Keratinocyte (primary cell): ENCODE data around the gene ST8SIA5. TPM values are rescaled to one million over a fixed set of nuclear protein-coding genes. Genes with fewer than 3 reads are reported as not detected.

Experiments
- DNase-seq: peaks from one replicate; pipeline ENCODE4 v3.0.0-alpha.2; 2011; ENCODE audit warnings: low read depth, missing footprints, low spot score
- FAIRE-seq: peaks from 2 replicates; lab custom pipeline; 2011; peaks lifted over from hg19 to GRCh38; lab: Jason Lieb, UNC
- H2AFZ ChIP-seq: 2 replicates; pipeline ENCODE4 v1.6.0; 2012; ENCODE audit warnings: low read length, control low read depth, inconsistent platforms; ENCODE audit not compliant: control insufficient read depth
- H3K27ac ChIP-seq: 2 replicates; pipeline ENCODE4 v1.5.1; 2011; ENCODE audit warnings: low read length; ENCODE audit not compliant: control insufficient read depth, insufficient read depth
- H3K27me3 ChIP-seq: 3 replicates; pipeline ENCODE4 v1.6.0; 2011; ENCODE audit warnings: low read length; ENCODE audit not compliant: control insufficient read depth, insufficient read depth; ENCODE audit errors: extremely low read depth
- H3K36me3 ChIP-seq, 2 experiments: 2 replicates in 1 of 2; 3 replicates in 1 of 2; pipeline ENCODE4 v1.5.1; 2011; ENCODE audit warnings: low read length in 2 of 2, mild to moderate bottlenecking in 1 of 2; ENCODE audit not compliant: control insufficient read depth in 2 of 2, insufficient read depth in 2 of 2; ENCODE audit errors: extremely low read depth in 1 of 2
- H3K4me1 ChIP-seq: 3 replicates; pipeline ENCODE4 v1.5.1; 2011; ENCODE audit warnings: low read length; ENCODE audit not compliant: control insufficient read depth, insufficient read depth; ENCODE audit errors: extremely low read depth
- H3K4me2 ChIP-seq: 3 replicates; pipeline ENCODE4 v1.6.0; 2011; ENCODE audit warnings: low read depth, low read length; ENCODE audit not compliant: control insufficient read depth, insufficient read depth; ENCODE audit errors: extremely low read depth
- H3K4me3 ChIP-seq, 3 experiments: fragments of 200-600 bp in 1 of 3; sonication (generic) in 1 of 3; 2 replicates in 2 of 3; 3 replicates in 1 of 3; pipeline ENCODE4 v1.5.1; 2011 to 2016; ENCODE audit warnings: low read length in 3 of 3, mild to moderate bottlenecking in 3 of 3, control low read depth in 2 of 3, inconsistent platforms in 1 of 3, low read depth in 1 of 3, mixed read lengths in 1 of 3, mixed run types in 1 of 3, moderate library complexity in 1 of 3; ENCODE audit not compliant: control insufficient read depth in 2 of 3, insufficient read depth in 2 of 3; ENCODE audit errors: extremely low read depth in 1 of 3
- H3K79me2 ChIP-seq: 2 replicates; pipeline ENCODE4 v1.6.0; 2012; ENCODE audit warnings: low read length; ENCODE audit not compliant: control insufficient read depth, insufficient read depth
- H3K9ac ChIP-seq: 3 replicates; pipeline ENCODE4 v1.6.0; 2011; ENCODE audit warnings: low read length; ENCODE audit not compliant: control insufficient read depth, insufficient read depth; ENCODE audit errors: extremely low read depth
- H3K9me1 ChIP-seq: 3 replicates; pipeline ENCODE4 v1.6.0; 2011; ENCODE audit warnings: low read length; ENCODE audit not compliant: control insufficient read depth, insufficient read depth; ENCODE audit errors: extremely low read depth
- H3K9me3 ChIP-seq: 2 replicates; pipeline ENCODE4 v1.5.1; 2012; ENCODE audit warnings: low read depth, low read length; ENCODE audit not compliant: control insufficient read depth
- H4K20me1 ChIP-seq: 3 replicates; pipeline ENCODE4 v1.6.0; 2011; ENCODE audit warnings: low read length; ENCODE audit not compliant: control insufficient read depth, insufficient read depth; ENCODE audit errors: extremely low read depth
- EZH2 ChIP-seq: IDR thresholded peaks from one replicate; pipeline ENCODE4 v1.6.1; 2012; ENCODE audit warnings: inconsistent platforms, mild to moderate bottlenecking, low read length, moderate library complexity
- dilution Hi-C: fragments of 300-500 bp; cut with MboI; formaldehyde crosslinking; loops from one replicate; pipeline ENCODE4 v1.7.0; 2020; ENCODE audit warnings: low sequenced_read_pairs; ENCODE audit not compliant: extremely low pct_ligation_motif_present
- polyA plus RNA-seq, 5 experiments: library from polyadenylated mRNA; depleted of rRNA in 3 of 5; stranded (reverse) in 3 of 5; stranded (forward) in 1 of 5; unstranded in 1 of 5; fragments of >200 nt; gene quantifications; 1 replicate in 1 of 5; 2 replicates in 3 of 5; 3 replicates in 1 of 5; pipeline versions ENCODE4 v1.2.1 to v1.2.3, GENCODE V29; 2011 to 2012; ENCODE audit warnings: missing spikeins in 2 of 5, low read depth in 1 of 5, low replicate concordance in 1 of 5
- TF ChIP-seq, protein P1 (sequence below), 3 experiments: IDR thresholded peaks in 1 of 3; conservative IDR thresholded peaks in 1 of 3; optimal IDR thresholded peaks in 1 of 3; 2 replicates in 2 of 3; 3 replicates in 1 of 3; pipeline versions ENCODE3 to v1.5.1; 2011; ENCODE audit warnings: low read length in 3 of 3, mild to moderate bottlenecking in 3 of 3, moderate library complexity in 2 of 3, control low read depth in 1 of 3, inconsistent platforms in 1 of 3; ENCODE audit not compliant: insufficient read depth in 2 of 3; ENCODE audit errors: extremely low read depth in 1 of 3

ST8SIA5 gene
- polyA plus RNA-seq, 1 donor (not counting 4 experiments of a cell fraction or from before 2014, with no cell fraction given) = under 0.01 TPM

GRCh38 chr18:46629361-46629760, 127.5 kb downstream of the ST8SIA5 start:
- Histone ChIP-seq H3K9me3 (no peaks in the 10 kb centered on the region), H3K4me2 (no peak overlapping the region), H3K4me3 (no peak overlapping the region), H3K79me2 (no peaks in the 10 kb centered on the region), H2AFZ (no peak overlapping the region), H3K27me3 (no peaks in the 10 kb centered on the region), H3K27ac (no peak overlapping the region), H3K36me3 (no peaks in the 10 kb centered on the region), H4K20me1 (no peaks in the 10 kb centered on the region), H3K9me1 (no peaks in the 10 kb centered on the region), H3K9ac (no peak overlapping the region), H3K4me1 (no peaks in the 10 kb centered on the region)
- DNase-seq (no peak), FAIRE-seq (no peak)
- dilution Hi-C loops = no loop called here
- no peak for TF ChIP-seq EZH2
- TF ChIP-seq, protein P1, sequence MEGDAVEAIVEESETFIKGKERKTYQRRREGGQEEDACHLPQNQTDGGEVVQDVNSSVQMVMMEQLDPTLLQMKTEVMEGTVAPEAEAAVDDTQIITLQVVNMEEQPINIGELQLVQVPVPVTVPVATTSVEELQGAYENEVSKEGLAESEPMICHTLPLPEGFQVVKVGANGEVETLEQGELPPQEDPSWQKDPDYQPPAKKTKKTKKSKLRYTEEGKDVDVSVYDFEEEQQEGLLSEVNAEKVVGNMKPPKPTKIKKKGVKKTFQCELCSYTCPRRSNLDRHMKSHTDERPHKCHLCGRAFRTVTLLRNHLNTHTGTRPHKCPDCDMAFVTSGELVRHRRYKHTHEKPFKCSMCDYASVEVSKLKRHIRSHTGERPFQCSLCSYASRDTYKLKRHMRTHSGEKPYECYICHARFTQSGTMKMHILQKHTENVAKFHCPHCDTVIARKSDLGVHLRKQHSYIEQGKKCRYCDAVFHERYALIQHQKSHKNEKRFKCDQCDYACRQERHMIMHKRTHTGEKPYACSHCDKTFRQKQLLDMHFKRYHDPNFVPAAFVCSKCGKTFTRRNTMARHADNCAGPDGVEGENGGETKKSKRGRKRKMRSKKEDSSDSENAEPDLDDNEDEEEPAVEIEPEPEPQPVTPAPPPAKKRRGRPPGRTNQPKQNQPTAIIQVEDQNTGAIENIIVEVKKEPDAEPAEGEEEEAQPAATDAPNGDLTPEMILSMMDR (optimal IDR thresholded peaks at IDR 0.05 in 1 of 3, IDR thresholded peaks at IDR 0.05 in 1 of 3, conservative IDR thresholded peaks at IDR 0.05 in 1 of 3; ENCODE audit: extremely low read depth in 1 of 3, insufficient read depth in 2 of 3, low read length in 3 of 3) = no peak

DNA sequence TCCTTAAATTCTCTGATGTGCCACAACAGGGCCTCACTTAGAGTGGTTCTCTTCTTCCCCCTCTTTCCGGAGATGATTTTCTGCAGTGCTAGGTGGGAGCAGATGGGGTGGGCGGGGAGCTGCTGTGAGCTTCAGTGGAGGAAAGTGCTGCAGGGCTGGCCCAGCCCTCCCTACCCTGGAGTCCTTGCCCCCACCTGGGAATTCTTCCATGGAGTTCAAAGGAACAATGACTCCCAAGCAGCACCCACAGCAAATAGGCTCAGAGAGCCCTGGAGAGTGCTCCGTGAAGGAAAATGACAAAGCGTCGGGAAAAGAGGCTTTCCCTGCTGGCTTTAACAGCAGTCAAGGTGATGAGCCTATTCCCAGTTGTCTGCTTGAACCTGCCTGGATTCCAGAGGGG, 128.6 kb downstream of the ST8SIA5 start:
- Histone ChIP-seq H3K9ac (no peak overlapping the region), H3K4me1 (no peaks in the 10 kb centered on the region), H3K79me2 (no peaks in the 10 kb centered on the region), H3K4me3 (no peak overlapping the region), H3K27me3 (no peaks in the 10 kb centered on the region), H3K9me1 (no peaks in the 10 kb centered on the region), H3K9me3 (no peaks in the 10 kb centered on the region), H3K27ac (no peak overlapping the region), H2AFZ (no peak overlapping the region), H3K36me3 (no peaks in the 10 kb centered on the region), H4K20me1 (no peaks in the 10 kb centered on the region), H3K4me2 (no peak overlapping the region)
- TF ChIP-seq, protein P1 (optimal IDR thresholded peaks at IDR 0.05 in 1 of 3, IDR thresholded peaks at IDR 0.05 in 1 of 3, conservative IDR thresholded peaks at IDR 0.05 in 1 of 3; ENCODE audit: extremely low read depth in 1 of 3, insufficient read depth in 2 of 3, low read length in 3 of 3) = no peak
- TF ChIP-seq EZH2 = no peak
- dilution Hi-C loops = no loop called here
- no peak for DNase-seq
- no peak for FAIRE-seq
